ENCODE results near the gene ARHGEF2. TPM values are rescaled to one million over a fixed set of nuclear protein-coding genes. Genes with fewer than 3 reads are reported as not detected.

The ARHGEF2 gene
- total and polyA plus RNA-seq, 9 of the 15 experiments (the other 6 are each of a cell fraction or from before 2014, with no cell fraction given), result 7.1 to 162 (median 62.2) TPM

DNA sequence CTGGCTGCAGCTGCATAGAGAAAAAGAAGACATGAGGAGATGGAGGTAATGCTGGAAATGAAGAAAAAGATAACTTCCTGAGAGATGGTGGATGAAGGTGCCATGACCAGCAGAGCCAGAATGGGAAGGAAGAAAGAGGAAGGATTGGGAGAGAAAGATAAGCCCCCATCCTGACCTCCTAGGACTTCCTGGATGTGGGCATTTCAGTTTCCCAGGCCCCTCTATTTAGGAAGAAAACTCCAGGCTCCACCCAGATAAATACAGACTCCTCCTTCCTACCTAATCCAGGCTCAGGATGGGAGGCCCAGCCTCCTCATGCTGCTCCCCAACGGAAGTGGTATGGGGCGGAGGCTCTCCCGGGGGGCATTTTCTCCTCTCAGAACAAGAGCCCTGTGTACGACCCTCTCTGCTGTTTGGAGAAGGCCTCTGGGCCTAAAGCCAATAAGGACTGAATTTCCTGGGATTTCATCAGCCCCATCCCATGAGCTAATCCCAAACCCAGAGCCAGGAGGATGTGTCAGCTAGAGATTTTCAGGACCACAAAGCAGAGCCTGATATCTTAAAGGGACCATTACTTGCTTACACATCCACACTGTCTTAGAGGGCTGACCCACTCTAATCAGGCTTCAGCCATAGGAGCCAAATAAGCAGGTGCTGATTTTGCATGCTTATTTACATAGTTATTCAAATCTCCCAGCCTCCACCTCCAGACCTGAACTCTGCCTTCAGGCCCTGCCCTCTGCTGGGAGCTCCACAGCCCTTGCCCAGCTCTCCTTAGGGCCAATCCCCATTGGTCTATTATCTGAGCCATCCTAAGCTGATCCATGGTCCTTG, 5.1 kb upstream of the ARHGEF2 start (continued):
- TF ChIP-seq, protein P1, sequence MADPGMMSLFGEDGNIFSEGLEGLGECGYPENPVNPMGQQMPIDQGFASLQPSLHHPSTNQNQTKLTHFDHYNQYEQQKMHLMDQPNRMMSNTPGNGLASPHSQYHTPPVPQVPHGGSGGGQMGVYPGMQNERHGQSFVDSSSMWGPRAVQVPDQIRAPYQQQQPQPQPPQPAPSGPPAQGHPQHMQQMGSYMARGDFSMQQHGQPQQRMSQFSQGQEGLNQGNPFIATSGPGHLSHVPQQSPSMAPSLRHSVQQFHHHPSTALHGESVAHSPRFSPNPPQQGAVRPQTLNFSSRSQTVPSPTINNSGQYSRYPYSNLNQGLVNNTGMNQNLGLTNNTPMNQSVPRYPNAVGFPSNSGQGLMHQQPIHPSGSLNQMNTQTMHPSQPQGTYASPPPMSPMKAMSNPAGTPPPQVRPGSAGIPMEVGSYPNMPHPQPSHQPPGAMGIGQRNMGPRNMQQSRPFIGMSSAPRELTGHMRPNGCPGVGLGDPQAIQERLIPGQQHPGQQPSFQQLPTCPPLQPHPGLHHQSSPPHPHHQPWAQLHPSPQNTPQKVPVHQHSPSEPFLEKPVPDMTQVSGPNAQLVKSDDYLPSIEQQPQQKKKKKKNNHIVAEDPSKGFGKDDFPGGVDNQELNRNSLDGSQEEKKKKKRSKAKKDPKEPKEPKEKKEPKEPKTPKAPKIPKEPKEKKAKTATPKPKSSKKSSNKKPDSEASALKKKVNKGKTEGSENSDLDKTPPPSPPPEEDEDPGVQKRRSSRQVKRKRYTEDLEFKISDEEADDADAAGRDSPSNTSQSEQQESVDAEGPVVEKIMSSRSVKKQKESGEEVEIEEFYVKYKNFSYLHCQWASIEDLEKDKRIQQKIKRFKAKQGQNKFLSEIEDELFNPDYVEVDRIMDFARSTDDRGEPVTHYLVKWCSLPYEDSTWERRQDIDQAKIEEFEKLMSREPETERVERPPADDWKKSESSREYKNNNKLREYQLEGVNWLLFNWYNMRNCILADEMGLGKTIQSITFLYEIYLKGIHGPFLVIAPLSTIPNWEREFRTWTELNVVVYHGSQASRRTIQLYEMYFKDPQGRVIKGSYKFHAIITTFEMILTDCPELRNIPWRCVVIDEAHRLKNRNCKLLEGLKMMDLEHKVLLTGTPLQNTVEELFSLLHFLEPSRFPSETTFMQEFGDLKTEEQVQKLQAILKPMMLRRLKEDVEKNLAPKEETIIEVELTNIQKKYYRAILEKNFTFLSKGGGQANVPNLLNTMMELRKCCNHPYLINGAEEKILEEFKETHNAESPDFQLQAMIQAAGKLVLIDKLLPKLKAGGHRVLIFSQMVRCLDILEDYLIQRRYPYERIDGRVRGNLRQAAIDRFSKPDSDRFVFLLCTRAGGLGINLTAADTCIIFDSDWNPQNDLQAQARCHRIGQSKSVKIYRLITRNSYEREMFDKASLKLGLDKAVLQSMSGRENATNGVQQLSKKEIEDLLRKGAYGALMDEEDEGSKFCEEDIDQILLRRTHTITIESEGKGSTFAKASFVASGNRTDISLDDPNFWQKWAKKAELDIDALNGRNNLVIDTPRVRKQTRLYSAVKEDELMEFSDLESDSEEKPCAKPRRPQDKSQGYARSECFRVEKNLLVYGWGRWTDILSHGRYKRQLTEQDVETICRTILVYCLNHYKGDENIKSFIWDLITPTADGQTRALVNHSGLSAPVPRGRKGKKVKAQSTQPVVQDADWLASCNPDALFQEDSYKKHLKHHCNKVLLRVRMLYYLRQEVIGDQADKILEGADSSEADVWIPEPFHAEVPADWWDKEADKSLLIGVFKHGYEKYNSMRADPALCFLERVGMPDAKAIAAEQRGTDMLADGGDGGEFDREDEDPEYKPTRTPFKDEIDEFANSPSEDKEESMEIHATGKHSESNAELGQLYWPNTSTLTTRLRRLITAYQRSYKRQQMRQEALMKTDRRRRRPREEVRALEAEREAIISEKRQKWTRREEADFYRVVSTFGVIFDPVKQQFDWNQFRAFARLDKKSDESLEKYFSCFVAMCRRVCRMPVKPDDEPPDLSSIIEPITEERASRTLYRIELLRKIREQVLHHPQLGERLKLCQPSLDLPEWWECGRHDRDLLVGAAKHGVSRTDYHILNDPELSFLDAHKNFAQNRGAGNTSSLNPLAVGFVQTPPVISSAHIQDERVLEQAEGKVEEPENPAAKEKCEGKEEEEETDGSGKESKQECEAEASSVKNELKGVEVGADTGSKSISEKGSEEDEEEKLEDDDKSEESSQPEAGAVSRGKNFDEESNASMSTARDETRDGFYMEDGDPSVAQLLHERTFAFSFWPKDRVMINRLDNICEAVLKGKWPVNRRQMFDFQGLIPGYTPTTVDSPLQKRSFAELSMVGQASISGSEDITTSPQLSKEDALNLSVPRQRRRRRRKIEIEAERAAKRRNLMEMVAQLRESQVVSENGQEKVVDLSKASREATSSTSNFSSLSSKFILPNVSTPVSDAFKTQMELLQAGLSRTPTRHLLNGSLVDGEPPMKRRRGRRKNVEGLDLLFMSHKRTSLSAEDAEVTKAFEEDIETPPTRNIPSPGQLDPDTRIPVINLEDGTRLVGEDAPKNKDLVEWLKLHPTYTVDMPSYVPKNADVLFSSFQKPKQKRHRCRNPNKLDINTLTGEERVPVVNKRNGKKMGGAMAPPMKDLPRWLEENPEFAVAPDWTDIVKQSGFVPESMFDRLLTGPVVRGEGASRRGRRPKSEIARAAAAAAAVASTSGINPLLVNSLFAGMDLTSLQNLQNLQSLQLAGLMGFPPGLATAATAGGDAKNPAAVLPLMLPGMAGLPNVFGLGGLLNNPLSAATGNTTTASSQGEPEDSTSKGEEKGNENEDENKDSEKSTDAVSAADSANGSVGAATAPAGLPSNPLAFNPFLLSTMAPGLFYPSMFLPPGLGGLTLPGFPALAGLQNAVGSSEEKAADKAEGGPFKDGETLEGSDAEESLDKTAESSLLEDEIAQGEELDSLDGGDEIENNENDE (IDR thresholded peaks at IDR 0.05; ENCODE audit: low read depth, low read length), result no peak
- no peak for TF ChIP-seq CAMTA2 (CRISPR knock-in tag; conservative IDR thresholded peaks at IDR 0.05)
- TF ChIP-seq POLR3G (IDR thresholded peaks at IDR 0.05; ENCODE audit: extremely low read depth, insufficient read length, insufficient replicate concordance), result no peak
- TF ChIP-seq YY1 (IDR thresholded peaks at IDR 0.05; ENCODE audit: borderline replicate concordance in 1 of 3, control insufficient read depth in 1 of 3, extremely low read depth in 1 of 3, insufficient read depth in 3 of 3, insufficient read length in 1 of 3, insufficient replicate concordance in 2 of 3, low read depth in 1 of 3, low read length in 2 of 3), result no peak
- no peak for TF ChIP-seq USF2 (CRISPR knock-in tag; IDR thresholded peaks at IDR 0.05)
- TF ChIP-seq SMAD1 (IDR thresholded peaks at IDR 0.05; ENCODE audit: low read depth, low read length, partially characterized antibody), result no peak
- TF ChIP-seq, protein P2, sequence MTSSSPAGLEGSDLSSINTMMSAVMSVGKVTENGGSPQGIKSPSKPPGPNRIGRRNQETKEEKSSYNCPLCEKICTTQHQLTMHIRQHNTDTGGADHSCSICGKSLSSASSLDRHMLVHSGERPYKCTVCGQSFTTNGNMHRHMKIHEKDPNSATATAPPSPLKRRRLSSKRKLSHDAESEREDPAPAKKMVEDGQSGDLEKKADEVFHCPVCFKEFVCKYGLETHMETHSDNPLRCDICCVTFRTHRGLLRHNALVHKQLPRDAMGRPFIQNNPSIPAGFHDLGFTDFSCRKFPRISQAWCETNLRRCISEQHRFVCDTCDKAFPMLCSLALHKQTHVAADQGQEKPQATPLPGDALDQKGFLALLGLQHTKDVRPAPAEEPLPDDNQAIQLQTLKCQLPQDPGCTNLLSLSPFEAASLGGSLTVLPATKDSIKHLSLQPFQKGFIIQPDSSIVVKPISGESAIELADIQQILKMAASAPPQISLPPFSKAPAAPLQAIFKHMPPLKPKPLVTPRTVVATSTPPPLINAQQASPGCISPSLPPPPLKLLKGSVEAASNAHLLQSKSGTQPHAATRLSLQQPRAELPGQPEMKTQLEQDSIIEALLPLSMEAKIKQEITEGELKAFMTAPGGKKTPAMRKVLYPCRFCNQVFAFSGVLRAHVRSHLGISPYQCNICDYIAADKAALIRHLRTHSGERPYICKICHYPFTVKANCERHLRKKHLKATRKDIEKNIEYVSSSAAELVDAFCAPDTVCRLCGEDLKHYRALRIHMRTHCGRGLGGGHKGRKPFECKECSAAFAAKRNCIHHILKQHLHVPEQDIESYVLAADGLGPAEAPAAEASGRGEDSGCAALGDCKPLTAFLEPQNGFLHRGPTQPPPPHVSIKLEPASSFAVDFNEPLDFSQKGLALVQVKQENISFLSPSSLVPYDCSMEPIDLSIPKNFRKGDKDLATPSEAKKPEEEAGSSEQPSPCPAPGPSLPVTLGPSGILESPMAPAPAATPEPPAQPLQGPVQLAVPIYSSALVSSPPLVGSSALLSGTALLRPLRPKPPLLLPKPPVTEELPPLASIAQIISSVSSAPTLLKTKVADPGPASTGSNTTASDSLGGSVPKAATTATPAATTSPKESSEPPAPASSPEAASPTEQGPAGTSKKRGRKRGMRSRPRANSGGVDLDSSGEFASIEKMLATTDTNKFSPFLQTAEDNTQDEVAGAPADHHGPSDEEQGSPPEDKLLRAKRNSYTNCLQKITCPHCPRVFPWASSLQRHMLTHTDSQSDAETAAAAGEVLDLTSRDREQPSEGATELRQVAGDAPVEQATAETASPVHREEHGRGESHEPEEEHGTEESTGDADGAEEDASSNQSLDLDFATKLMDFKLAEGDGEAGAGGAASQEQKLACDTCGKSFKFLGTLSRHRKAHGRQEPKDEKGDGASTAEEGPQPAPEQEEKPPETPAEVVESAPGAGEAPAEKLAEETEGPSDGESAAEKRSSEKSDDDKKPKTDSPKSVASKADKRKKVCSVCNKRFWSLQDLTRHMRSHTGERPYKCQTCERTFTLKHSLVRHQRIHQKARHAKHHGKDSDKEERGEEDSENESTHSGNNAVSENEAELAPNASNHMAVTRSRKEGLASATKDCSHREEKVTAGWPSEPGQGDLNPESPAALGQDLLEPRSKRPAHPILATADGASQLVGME (CRISPR knock-in tag; IDR thresholded peaks at IDR 0.05), result no peak; the same call in 1 of the 2 replicates

Measured in K562 (cell line).